ENCODE data around the gene NUP42.

The NUP42 gene

GRCh38 chr7:23242321-23242720 is 60.5 kb downstream of the NUP42 start:
- H3K4me3 ChIP-seq (ENCODE audit: low read depth, low read length): no peak overlapping the region
- H3K27me3 ChIP-seq: no peaks in the 10 kb centered on the region
- H3K36me3 ChIP-seq: no peaks in the 10 kb centered on the region
- no peaks in the 10 kb centered on the region for H3K9me3 ChIP-seq
- no peak for DNase-seq
- H3K4me1 ChIP-seq: no peaks in the 10 kb centered on the region
- no peak for TF ChIP-seq CTCF (IDR thresholded peaks at IDR 0.05; ENCODE audit: low read depth, low read length)

GRCh38 chr7:23242935-23243334 is 61.1 kb downstream of the NUP42 start:
- no peaks in the 10 kb centered on the region for H3K9me3 ChIP-seq
- no peak for TF ChIP-seq CTCF (IDR thresholded peaks at IDR 0.05; ENCODE audit: low read depth, low read length)
- no peaks in the 10 kb centered on the region for H3K36me3 ChIP-seq
- no peak overlapping the region for H3K4me3 ChIP-seq (ENCODE audit: low read depth, low read length)
- H3K27me3 ChIP-seq: no peaks in the 10 kb centered on the region
- H3K4me1 ChIP-seq: no peaks in the 10 kb centered on the region
- no peak for DNase-seq

- no peak for TF ChIP-seq CTCF (IDR thresholded peaks at IDR 0.05; ENCODE audit: low read depth, low read length)
- Histone ChIP-seq H3K4me1 (no peaks in the 10 kb centered on the region), H3K36me3 (no peaks in the 10 kb centered on the region), H3K27me3 (no peaks in the 10 kb centered on the region; the same call in 1 of the 2 replicates), H3K4me3 (ENCODE audit: low read depth, low read length) (no peak within 1 kb of the TSS), H3K9me3 (no peaks in the 10 kb centered on the region)
- DNase-seq: no peak
Observed at GRCh38 chr7:23246555-23246954, 64.7 kb downstream of the NUP42 start, which contains the start of gene GPNMB. Gene GPNMB, plus strand, starts transcription at chr7:23246775. Its CDS starts 83 bp downstream, at chr7:23246858.

GRCh38 chr7:23247046-23247602 is 65.3 kb downstream of the NUP42 start:
- H3K4me3 ChIP-seq (ENCODE audit: low read depth, low read length): no peak overlapping the region
- H3K4me1 ChIP-seq: no peaks in the 10 kb centered on the region
- no peaks in the 10 kb centered on the region for H3K9me3 ChIP-seq
- no peaks in the 10 kb centered on the region; the same call in 1 of the 2 replicates for H3K27me3 ChIP-seq
- no peaks in the 10 kb centered on the region for H3K36me3 ChIP-seq
- no peak for DNase-seq
- no peak for TF ChIP-seq CTCF (IDR thresholded peaks at IDR 0.05; ENCODE audit: low read depth, low read length)

GRCh38 chr7:23247603-23248335 is 65.9 kb downstream of the NUP42 start:
- Histone ChIP-seq H3K36me3 (no peaks in the 10 kb centered on the region), H3K9me3 (no peaks in the 10 kb centered on the region), H3K27me3 (no peaks in the 10 kb centered on the region; the same call in none of the 2 replicates), H3K4me1 (no peaks in the 10 kb centered on the region), H3K4me3 (ENCODE audit: low read depth, low read length) (no peak overlapping the region)
- TF ChIP-seq CTCF (IDR thresholded peaks at IDR 0.05; ENCODE audit: low read depth, low read length): no peak
- no peak for DNase-seq

- H3K36me3 ChIP-seq: no peaks in the 10 kb centered on the region
Observed at GRCh38 chr7:23249486-23249885, 67.6 kb downstream of the NUP42 start.

More at GRCh38 chr7:23249486-23249885, 67.6 kb downstream of the NUP42 start:
- Histone ChIP-seq H3K4me1 (no peaks in the 10 kb centered on the region), H3K9me3 (no peaks in the 10 kb centered on the region), H3K4me3 (ENCODE audit: low read depth, low read length) (no peak overlapping the region), H3K27me3 (peaks cover 14% of the 10 kb centered on the region)
- TF ChIP-seq CTCF (IDR thresholded peaks at IDR 0.05; ENCODE audit: low read depth, low read length): no peak
- DNase-seq: no peak
